Esophagus squamous epithelium (tissue), 4 donors: ENCODE measurements around the gene BTAF1.

Source experiments
- POLR2A ChIP-seq, 4 donors: fragments of 450-650 bp; IDR thresholded peaks; one replicate each; pipeline ENCODE4 v1.6.1; 2017; ENCODE audit warnings: antibody characterized with exemption in 4 of 4, mild to moderate bottlenecking in 4 of 4, moderate library complexity in 3 of 4
- TF ChIP-seq, protein P1 (sequence below), 6 experiments: fragments of 450-650 bp in 4 of 6; fragments of 200-600 bp in 2 of 6; sonication (generic) in 2 of 6; IDR thresholded peaks; one replicate each; pipeline ENCODE4 v1.5.1; 2016 to 2019; ENCODE audit warnings: antibody characterized with exemption in 6 of 6, mild to moderate bottlenecking in 4 of 6, moderate library complexity in 4 of 6

DNA sequence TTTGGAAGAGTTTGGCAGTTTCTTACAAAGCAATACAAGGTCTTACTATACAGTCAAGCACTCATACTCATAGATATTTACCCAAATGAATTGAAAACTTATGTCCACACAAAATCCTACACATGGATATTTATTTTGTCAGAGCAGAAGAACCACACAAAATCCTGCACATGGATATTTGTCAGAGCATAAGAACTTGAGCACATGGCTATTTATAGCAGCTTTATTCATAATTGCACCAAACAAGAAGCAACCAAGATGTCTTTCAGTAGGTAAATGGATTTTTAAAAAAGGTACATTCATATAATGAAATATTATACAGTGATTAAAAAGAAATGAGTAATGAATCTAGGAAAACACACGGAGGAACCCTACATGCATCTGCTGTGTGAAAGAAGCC, 115.4 kb downstream of the BTAF1 start:
- TF ChIP-seq, protein P1, sequence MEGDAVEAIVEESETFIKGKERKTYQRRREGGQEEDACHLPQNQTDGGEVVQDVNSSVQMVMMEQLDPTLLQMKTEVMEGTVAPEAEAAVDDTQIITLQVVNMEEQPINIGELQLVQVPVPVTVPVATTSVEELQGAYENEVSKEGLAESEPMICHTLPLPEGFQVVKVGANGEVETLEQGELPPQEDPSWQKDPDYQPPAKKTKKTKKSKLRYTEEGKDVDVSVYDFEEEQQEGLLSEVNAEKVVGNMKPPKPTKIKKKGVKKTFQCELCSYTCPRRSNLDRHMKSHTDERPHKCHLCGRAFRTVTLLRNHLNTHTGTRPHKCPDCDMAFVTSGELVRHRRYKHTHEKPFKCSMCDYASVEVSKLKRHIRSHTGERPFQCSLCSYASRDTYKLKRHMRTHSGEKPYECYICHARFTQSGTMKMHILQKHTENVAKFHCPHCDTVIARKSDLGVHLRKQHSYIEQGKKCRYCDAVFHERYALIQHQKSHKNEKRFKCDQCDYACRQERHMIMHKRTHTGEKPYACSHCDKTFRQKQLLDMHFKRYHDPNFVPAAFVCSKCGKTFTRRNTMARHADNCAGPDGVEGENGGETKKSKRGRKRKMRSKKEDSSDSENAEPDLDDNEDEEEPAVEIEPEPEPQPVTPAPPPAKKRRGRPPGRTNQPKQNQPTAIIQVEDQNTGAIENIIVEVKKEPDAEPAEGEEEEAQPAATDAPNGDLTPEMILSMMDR (IDR thresholded peaks at IDR 0.05): no peak
- TF ChIP-seq POLR2A (IDR thresholded peaks at IDR 0.05): no peak
